ENCODE measurements around the gene ALDH1B1.

ALDH1B1 gene

GRCh38 chr9:38401994-38402393 lies 9.5 kb downstream of the ALDH1B1 start:
- intact Hi-C loops (cut with DNase I) = no loop called here
- no peak for DNase-seq

GRCh38 chr9:38404314-38404713 lies 11.8 kb downstream of the ALDH1B1 start:
- intact Hi-C loops (cut with DNase I) = no loop called here
- no peak for DNase-seq

- intact Hi-C loops (cut with DNase I) = no loop called here
- DNase-seq = no peak
Measured at GRCh38 chr9:38405785-38406184, 13.3 kb downstream of the ALDH1B1 start.

- no peak for DNase-seq
- intact Hi-C loops (cut with DNase I) = no loop called here
Measured at GRCh38 chr9:38406476-38407186, 14.1 kb downstream of the ALDH1B1 start.

GRCh38 chr9:38408719-38409118 lies 16.2 kb downstream of the ALDH1B1 start:
- intact Hi-C loops (cut with DNase I) = no loop called here
- no peak for DNase-seq

- DNase-seq = no peak
- intact Hi-C loops (cut with DNase I) = no loop called here
Measured at GRCh38 chr9:38412751-38413150, 20.2 kb downstream of the ALDH1B1 start.

- DNase-seq = no peak
- intact Hi-C loops (cut with DNase I) = no loop called here
Measured at GRCh38 chr9:38413283-38413682, 20.8 kb downstream of the ALDH1B1 start.

GRCh38 chr9:38414040-38414723 lies 21.7 kb downstream of the ALDH1B1 start:
- DNase-seq = peak in 9 of 42 donors; percentile 14 to 40 (median 24)
- intact Hi-C loops (cut with DNase I) = no loop called here

- intact Hi-C loops (cut with DNase I) = no loop called here
- DNase-seq = peak in 29 of 42 donors; percentile 12 to 77 (median 45)
Measured at GRCh38 chr9:38415856-38416255, 23.4 kb downstream of the ALDH1B1 start.

GRCh38 chr9:38416461-38416860 lies 24.0 kb downstream of the ALDH1B1 start:
- intact Hi-C loops (cut with DNase I) = no loop called here
- DNase-seq = no peak

GRCh38 chr9:38417003-38417945 lies 24.8 kb downstream of the ALDH1B1 start:
- DNase-seq = peak in 22 of 42 donors; percentile 11 to 63 (median 43)
- intact Hi-C loops (cut with DNase I) = no loop called here

GRCh38 chr9:38418366-38418765 lies 25.9 kb downstream of the ALDH1B1 start:
- intact Hi-C loops (cut with DNase I) = no loop called here
- no peak for DNase-seq

- intact Hi-C loops (cut with DNase I) = no loop called here
- peak in 8 of 42 donors; percentile 8 to 60 (median 44) for DNase-seq
Measured at GRCh38 chr9:38419181-38419580, 26.7 kb downstream of the ALDH1B1 start.

- peak in 14 of 42 donors; percentile 4 to 58 (median 39) for DNase-seq
- intact Hi-C loops (cut with DNase I) = no loop called here
Measured at GRCh38 chr9:38421498-38422211, 29.2 kb downstream of the ALDH1B1 start.

GRCh38 chr9:38422555-38423260 lies 30.2 kb downstream of the ALDH1B1 start:
- intact Hi-C loops (cut with DNase I) = no loop called here
- peak in 2 of 42 donors; percentile 24 to 37 for DNase-seq

GRCh38 chr9:38423273-38423972 lies 30.9 kb downstream of the ALDH1B1 start:
- intact Hi-C loops (cut with DNase I) = no loop called here
- DNase-seq = peak in 2 of 42 donors; percentile 19 to 38

- intact Hi-C loops (cut with DNase I) = no loop called here
- peak in 36 of 42 donors; percentile 12 to 74 (median 50) for DNase-seq
Measured at GRCh38 chr9:38423973-38424843, 31.7 kb downstream of the ALDH1B1 start, which contains the start of gene IGFBPL1. Gene IGFBPL1, minus strand, starts transcription at chr9:38424454. Its CDS starts 30 bp downstream, at chr9:38424424.

Data from head of caudate nucleus (tissue), 42 donors.